CD4-positive, alpha-beta T cell treated with Interleukin-2 at 100 ng/mL for 4 hours (primary cell): ENCODE data around the gene KRTDAP.
A peak's percentile ranks its signal among the peaks of the same experiment; 100 is the strongest.

Experiments used
- DNase-seq: peaks from one replicate; pipeline ENCODE4 v3.0.0-alpha.2; 2020; ENCODE audit warnings: low spot score

The KRTDAP gene

GRCh38 chr19:35451338-35452096 is 38.7 kb downstream of the KRTDAP start:
- DNase-seq = peak; percentile 26

- DNase-seq = no peak
Measured at GRCh38 chr19:35449359-35450043, 40.8 kb downstream of the KRTDAP start.

GRCh38 chr19:35447606-35448469 is 42.4 kb downstream of the KRTDAP start, which contains the start of gene FFAR2:
FFAR2 (plus strand) TSS chr19:35448257; CDS start chr19:35449715, 1,458 bp downstream.
- DNase-seq = no peak

GRCh38 chr19:35445826-35446593 is 44.3 kb downstream of the KRTDAP start:
- peak; percentile 32 for DNase-seq

GRCh38 chr19:35444735-35445134 is 45.5 kb downstream of the KRTDAP start:
- DNase-seq = no peak

GRCh38 chr19:35442091-35442490 is 48.2 kb downstream of the KRTDAP start:
- no peak for DNase-seq

GRCh38 chr19:35439921-35440320 is 50.3 kb downstream of the KRTDAP start:
- DNase-seq = no peak

GRCh38 chr19:35438527-35438926 is 51.7 kb downstream of the KRTDAP start:
- no peak for DNase-seq

GRCh38 chr19:35438096-35438495 is 52.2 kb downstream of the KRTDAP start:
- DNase-seq = no peak

- no peak for DNase-seq
Measured at GRCh38 chr19:35437406-35437951, 52.8 kb downstream of the KRTDAP start.
